Measurements from ENCODE around the gene ERVMER34-1. TPM values are rescaled to one million over a fixed set of nuclear protein-coding genes. Genes with fewer than 3 reads are reported as not detected.

Gene ERVMER34-1
- total and polyA plus RNA-seq, 2 donors (not counting 3 experiments of a cell fraction or from before 2014, with no cell fraction given) = 0.03 TPM; not detected in 1

DNA sequence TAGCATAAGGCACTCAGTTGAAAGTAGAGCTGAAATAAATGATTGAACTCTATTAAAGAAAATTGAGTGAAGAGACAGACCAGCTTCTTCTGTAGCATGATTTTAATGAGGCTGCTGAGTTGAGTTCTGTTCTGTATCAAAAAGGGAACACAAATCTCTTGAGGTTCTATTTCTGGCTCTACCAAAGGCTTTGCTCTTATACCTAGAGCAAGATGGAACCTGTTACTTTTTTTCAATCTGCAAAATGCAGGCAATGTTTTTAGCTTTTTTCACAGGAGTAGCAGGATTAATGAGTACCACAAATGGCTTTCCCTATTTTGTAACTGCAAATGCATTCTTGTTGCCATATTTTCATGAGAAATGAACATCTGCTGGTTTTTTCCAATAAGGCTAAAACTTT lies 4.2 kb upstream of the ERVMER34-1 start:
- dilution Hi-C loops (cut with MboI; ENCODE audit: extremely low pct_ligation_motif_present, low sequenced_read_pairs) = no loop called here
- Histone ChIP-seq H3K9me3 (replicated peaks; ENCODE audit: control insufficient read depth, insufficient read depth, low read length) (no peaks in the 10 kb centered on the region), H3K4me2 (ENCODE audit: insufficient read depth, low read length) (no peak overlapping the region), H3K79me2 (ENCODE audit: control insufficient read depth, insufficient read depth, low read length) (no peaks in the 10 kb centered on the region), H4K20me1 (replicated peaks; ENCODE audit: control insufficient read depth, extremely low read depth, insufficient read depth, low read length) (no peaks in the 10 kb centered on the region), H3K36me3 (ENCODE audit: control insufficient read depth in 2 of 2, extremely low read depth in 1 of 2, insufficient read depth in 2 of 2, low read length in 2 of 2) (no peaks in the 10 kb centered on the region), H3K27me3 (ENCODE audit: control insufficient read depth in 2 of 2, insufficient read depth in 2 of 2, low read length in 2 of 2) (peaks cover 11 to 14% of the 10 kb centered on the region in 2 experiments), H3K9me1 (replicated peaks; ENCODE audit: control insufficient read depth, extremely low read depth, insufficient read depth, low read length) (no peaks in the 10 kb centered on the region), H3K4me3 (replicated peaks in 1 of 3; ENCODE audit: insufficient read depth in 1 of 3, low read depth in 1 of 3, low read length in 3 of 3) (no peak overlapping the region), H3K27ac (ENCODE audit: insufficient read depth, low read depth, low read length) (no peak overlapping the region), H2AFZ (ENCODE audit: low read depth, low read length) (no peak overlapping the region), H3K9ac (replicated peaks; ENCODE audit: extremely low read depth, insufficient read depth, low read length) (no peak overlapping the region), H3K4me1 (ENCODE audit: control insufficient read depth, extremely low read depth, insufficient read depth, low read length) (peaks cover 9% of the 10 kb centered on the region)
- intact Hi-C loops (cut with micrococcal nuclease) = no loop called here
- FAIRE-seq (no peak), DNase-seq (ENCODE audit: low read depth, low spot score) (no peak)
- POLR2A ChIA-PET = no interaction called here
- no TSS peak for BruUV-seq (replicated peaks)
- CTCF ChIA-PET = interaction anchor here (0.6 to 1.5 kb wide), 7 partner anchors 15 to 1478 kb away, joined by 3 to 5 read pairs (median 3); no protein-coding TSS in a partner anchor
- no peak for TF ChIP-seq GATA2 (IDR thresholded peaks at IDR 0.05; ENCODE audit: insufficient read depth, insufficient read length, low read depth, low read length)
- no peak for TF ChIP-seq POLR2AphosphoS5 (IDR thresholded peaks at IDR 0.05; ENCODE audit: insufficient read depth, low read depth, low read length)
- TF ChIP-seq POLR2A (IDR thresholded peaks at IDR 0.05; ENCODE audit: low read depth, low read length) = no peak
- TF ChIP-seq, protein P1, sequence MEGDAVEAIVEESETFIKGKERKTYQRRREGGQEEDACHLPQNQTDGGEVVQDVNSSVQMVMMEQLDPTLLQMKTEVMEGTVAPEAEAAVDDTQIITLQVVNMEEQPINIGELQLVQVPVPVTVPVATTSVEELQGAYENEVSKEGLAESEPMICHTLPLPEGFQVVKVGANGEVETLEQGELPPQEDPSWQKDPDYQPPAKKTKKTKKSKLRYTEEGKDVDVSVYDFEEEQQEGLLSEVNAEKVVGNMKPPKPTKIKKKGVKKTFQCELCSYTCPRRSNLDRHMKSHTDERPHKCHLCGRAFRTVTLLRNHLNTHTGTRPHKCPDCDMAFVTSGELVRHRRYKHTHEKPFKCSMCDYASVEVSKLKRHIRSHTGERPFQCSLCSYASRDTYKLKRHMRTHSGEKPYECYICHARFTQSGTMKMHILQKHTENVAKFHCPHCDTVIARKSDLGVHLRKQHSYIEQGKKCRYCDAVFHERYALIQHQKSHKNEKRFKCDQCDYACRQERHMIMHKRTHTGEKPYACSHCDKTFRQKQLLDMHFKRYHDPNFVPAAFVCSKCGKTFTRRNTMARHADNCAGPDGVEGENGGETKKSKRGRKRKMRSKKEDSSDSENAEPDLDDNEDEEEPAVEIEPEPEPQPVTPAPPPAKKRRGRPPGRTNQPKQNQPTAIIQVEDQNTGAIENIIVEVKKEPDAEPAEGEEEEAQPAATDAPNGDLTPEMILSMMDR (IDR thresholded peaks at IDR 0.05; ENCODE audit: extremely low read depth in 1 of 2, insufficient read depth in 1 of 2, low read depth in 1 of 2, low read length in 2 of 2) = no peak
- no peak for TF ChIP-seq FOS (IDR thresholded peaks at IDR 0.05; ENCODE audit: borderline replicate concordance, insufficient read depth, low read length)
- TF ChIP-seq MYC (IDR thresholded peaks at IDR 0.05; ENCODE audit: low read depth, low read length) = no peak
- TF ChIP-seq, protein P2, sequence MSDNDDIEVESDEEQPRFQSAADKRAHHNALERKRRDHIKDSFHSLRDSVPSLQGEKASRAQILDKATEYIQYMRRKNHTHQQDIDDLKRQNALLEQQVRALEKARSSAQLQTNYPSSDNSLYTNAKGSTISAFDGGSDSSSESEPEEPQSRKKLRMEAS (IDR thresholded peaks at IDR 0.05; ENCODE audit: insufficient read depth, insufficient read length) = no peak
- TF ChIP-seq EZH2 (IDR thresholded peaks at IDR 0.05; ENCODE audit: borderline replicate concordance, low read depth, low read length, severe bottlenecking) = no peak
- TF ChIP-seq JUN (IDR thresholded peaks at IDR 0.05; ENCODE audit: borderline replicate concordance, insufficient read depth, insufficient read length, low read depth) = no peak

Measured in endothelial cell of umbilical vein (primary cell).